GM08714 (cell line): Measurements from ENCODE around the gene DLG1.

ENCODE experiments used
- H3K4me3 ChIP-seq: fragments of 200-500 bp; sonication (Bioruptor generic); 2 replicates; pipeline ENCODE4 v1.5.1; 2014; ENCODE audit warnings: mild to moderate bottlenecking, low read length, inconsistent platforms
- ZNF274 ChIP-seq: IDR thresholded peaks from 2 replicates; pipeline ENCODE4 v1.6.1; 2012; ENCODE audit warnings: mild to moderate bottlenecking, low read depth, low read length

The DLG1 gene

GRCh38 chr3:197025736-197026480 is 272.5 kb downstream of the DLG1 start:
- TF ChIP-seq ZNF274, result no peak
- no peak overlapping the region for H3K4me3 ChIP-seq

DNA sequence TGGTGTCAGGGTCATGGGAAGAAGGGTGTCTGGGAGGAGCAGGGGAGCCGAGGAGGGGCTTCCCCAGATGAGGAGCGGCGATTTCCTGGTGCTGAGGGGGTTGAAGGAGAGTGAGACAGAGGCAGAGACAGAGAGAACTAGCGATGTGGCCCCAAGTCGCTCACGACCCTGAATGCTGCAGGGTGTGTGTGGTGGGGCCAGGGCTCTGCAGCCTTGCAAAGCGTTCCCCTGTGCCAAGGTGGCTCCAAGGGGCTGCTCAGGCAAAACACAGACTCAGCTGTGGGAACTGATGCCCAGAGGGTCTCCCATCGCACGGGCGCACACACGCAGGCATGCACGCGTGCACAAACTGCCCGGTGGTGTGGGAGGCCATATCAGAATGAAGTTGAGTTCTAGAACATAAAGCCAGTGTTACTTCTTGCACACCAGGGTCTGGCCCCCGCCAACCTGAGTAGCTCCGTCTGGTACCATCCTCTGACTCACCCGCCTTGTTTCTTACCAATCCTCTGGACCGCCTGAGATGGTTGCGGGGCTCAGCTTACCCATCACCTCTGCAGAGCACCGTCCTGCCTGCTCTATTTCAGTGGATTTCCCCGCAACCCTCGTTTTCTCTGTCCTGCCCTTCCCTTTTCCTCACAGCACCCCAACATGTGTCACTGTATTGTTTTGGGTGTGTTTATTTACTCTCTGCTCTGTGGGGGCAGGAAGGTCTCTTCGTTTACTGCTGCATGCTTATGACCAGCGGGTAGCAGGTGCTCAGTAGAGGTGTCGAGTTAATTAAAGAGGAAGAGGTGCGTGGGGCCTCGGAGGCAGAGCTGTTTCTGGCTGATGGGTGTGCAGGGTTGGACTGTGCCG is 273.3 kb downstream of the DLG1 start:
- TF ChIP-seq ZNF274, result no peak
- no peak overlapping the region for H3K4me3 ChIP-seq

GRCh38 chr3:197023998-197024651 is 274.3 kb downstream of the DLG1 start:
- TF ChIP-seq ZNF274, result no peak
- peak overlapping the region; percentile 3; the same call in 1 of the 2 replicates for H3K4me3 ChIP-seq

DNA sequence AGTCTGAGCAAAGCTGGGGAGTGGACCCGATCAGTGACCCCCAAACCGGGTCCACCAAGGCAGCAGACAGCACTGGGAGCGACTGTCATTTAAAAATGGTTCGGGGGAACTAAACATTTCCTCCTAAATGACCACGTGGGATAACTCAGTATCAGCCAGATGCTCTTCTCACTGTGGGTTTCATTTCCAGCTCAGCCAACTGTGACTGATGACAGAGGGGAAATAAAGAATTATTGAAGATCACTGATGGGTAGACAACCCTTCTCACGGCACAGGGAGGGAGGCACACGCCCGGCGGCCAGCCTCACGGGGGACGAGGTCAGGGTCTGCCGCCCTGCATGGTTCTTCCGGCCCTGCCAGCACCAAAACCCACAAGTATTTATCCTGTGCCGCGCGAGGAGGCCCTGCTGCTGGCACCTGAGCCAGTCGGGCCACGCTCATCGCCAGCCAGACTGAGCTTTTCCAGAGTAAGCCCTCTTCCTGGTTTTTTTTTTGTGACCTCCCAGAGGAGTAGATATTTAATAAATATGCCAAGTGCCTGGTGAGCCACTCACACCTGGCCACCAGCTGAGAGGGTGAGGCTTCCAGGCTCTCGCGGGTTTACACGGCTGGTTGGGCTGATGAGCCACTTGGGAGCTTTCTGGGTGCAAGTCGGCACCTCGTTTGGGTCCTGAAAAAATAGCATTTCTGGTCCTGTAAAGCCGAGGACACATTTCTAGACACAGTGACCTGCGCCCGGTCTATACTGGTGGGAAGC is 275.0 kb downstream of the DLG1 start:
- TF ChIP-seq ZNF274, result no peak
- H3K4me3 ChIP-seq, result peak overlapping the region; percentile 13; the same call in 1 of the 2 replicates

DNA sequence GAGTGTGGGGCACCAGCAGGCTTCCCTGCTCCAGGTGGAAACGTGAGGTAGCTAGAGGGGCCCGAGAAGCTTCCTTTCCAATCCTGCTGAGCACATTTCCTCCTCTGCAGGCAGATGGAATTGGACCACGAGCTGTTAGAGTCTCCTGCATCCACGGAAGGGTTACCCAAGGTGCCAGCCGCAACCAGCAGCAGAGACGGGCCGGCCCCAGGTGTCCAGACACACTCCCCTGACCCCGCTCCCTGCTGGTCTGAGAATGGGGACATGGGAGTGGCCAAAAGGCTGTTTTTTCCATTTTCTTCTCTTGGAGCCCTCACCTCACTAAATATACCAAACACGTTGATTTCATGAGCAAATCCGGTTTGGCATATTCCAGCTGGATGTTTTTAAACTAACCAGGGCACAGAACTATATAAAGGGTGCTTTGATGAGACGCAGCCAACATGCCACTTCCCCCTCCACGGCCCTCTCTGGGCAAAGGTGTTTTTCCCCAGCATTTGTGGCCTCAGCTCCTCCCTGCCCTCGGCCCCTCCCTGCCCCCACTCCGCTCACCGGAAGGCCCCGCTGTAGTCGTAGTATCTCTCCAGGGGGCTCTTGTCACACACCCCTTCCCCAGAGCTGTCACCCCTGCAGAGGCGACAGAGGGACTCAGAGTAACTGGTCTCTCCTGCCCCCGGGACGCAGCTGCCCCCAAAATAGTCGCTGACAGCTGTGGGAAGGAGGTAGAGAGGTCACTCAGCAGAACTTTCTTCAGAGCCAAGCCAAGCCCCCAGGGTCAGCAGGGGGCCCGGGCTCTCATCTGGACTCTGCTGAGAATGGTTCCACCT is 275.8 kb downstream of the DLG1 start:
- no peak for TF ChIP-seq ZNF274
- H3K4me3 ChIP-seq, result peak overlapping the region; percentile 13; the same call in 1 of the 2 replicates

DNA sequence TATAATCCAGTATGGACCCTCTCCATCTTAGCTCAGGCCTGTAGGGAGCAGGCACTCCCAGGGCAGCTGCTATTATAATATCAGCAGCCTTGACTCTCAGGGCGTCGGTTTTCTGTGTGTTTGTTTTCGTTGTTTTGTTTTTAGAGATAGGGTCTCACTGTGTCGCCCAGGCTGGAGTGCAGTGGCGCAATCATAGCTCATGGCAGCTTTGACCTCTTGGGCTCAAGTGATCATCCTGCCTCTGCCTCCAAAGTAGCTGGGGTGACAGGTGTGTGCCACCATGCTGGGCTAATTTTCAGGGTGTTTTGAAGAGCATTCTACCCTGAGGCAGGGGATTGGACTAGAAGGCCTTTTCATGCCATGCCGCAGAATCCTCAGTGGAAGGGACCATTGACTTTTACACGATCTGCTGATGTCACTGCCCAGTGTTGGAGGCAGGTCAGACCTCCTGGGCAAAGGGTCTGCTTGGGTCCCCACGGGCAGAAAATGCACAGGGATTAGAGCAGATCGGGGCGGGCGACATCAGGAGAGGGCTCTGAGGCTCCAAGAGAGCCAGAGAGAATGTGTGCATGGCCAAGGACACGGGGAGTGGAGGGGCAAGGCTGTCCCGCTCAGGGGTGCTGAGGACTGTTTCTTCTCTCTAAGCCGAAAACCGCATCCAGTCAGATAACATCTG is 276.5 kb downstream of the DLG1 start:
- no peak overlapping the region for H3K4me3 ChIP-seq
- TF ChIP-seq ZNF274, result no peak

DNA sequence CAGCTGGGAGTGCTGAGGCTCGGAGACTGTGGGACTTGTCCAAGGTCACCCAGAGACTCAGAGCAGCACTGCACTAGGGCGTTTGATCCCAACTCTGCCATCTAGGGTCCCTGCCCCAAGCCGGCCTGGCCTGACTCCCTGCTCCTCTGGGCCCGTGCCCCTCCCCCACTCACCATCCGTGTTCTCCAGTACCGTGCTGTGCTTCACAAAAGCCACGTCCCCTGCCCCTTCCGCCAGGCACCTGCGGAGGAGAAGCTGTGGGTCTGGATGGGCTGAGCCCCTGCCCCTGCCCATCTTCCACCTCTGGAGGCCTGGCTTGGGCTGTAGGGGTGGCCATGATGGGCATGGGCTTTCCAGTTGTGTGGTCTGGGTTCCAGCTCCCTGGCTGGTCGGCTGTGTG is 277.2 kb downstream of the DLG1 start:
- H3K4me3 ChIP-seq, result no peak overlapping the region
- no peak for TF ChIP-seq ZNF274

GRCh38 chr3:197019535-197019934 is 278.9 kb downstream of the DLG1 start:
- no peak overlapping the region for H3K4me3 ChIP-seq
- TF ChIP-seq ZNF274, result no peak

DNA sequence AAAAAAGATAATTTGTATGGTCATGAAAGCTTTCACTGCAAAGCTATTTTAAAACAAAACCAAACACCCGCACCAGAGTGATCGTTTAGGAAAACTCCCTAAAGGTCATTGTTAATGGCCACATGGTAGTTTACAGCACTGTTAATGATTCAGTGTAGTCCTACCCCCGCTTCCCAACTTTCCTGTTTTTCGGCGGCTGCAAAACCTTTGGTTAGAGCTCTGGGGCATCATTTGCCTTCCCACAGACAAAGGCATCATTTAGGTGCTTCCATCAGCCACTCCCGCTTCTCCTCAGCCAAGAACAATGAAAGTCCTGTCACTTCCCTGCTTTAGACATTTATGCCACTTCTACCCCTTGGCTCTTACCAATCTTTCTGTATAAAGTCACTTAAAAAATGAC is 279.4 kb downstream of the DLG1 start:
- no peak for TF ChIP-seq ZNF274
- no peak overlapping the region for H3K4me3 ChIP-seq

DNA sequence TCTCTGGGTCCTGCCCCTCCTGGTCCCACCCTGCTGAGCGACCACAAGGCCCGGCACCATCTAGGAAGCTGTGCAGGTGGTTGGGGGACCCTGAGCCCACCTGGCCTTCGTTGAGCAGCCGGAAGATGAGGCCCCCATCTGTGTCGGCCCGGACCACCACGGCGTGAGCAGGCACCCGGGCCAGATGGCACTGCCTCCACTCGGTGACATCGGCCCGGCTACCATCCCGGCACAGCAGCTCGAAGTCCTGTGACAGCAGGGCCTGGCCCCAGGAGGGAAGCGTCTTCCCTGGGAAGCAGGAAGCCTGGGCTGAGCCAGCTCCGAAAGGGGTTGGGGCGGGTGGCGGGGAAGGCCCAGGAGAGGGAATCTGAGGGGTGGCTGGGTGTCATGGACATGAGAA is 281.4 kb downstream of the DLG1 start:
- no peak for TF ChIP-seq ZNF274
- H3K4me3 ChIP-seq, result no peak overlapping the region

DNA sequence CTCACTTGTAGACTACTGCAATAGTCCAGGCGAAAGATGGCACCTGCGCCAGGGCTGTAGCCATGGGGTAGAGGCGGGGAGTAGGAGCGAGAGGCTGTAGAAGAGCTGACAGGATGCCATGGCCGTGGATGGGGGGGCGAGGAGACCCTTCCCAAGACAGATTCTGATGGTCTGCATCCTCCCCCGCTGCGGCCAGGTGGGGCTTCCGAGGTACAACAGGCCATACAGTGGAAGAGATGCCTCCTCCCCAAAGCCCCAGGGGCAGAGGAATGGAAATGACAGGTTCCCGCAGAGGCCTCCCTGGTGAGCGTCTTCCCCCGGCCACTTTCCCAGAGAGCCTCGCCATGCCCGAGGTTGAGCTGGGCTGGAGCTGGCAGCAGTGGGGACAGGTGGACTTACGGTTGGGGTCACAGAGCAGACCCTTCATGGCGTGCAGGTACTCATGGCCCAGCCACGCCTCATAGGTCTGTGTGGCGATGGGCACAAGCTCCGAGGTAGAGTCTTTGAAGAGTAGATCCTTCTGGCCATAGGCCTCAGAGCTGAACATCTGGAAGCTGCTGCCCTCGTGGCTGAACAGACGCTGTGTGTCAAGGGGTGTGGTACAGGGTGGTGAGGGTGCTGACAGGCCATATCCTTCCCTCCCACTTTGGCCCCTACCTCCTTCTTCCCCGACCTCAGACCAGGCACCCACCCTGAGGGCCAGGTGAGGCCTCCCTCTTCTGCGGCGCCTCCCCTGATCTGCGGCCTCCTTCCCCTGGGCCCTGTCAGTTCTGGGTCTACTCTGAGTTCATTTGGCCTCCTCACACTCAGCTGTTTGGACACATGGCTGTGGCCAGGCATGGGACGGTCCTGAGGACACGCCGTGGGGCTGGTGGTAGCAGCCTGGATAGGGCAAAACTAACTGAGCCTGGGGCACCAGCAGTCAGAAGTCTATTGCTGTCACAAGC is 282.3 kb downstream of the DLG1 start:
- H3K4me3 ChIP-seq, result no peak overlapping the region
- TF ChIP-seq ZNF274, result no peak
